ENCODE results near the gene CTCFL.

DNA sequence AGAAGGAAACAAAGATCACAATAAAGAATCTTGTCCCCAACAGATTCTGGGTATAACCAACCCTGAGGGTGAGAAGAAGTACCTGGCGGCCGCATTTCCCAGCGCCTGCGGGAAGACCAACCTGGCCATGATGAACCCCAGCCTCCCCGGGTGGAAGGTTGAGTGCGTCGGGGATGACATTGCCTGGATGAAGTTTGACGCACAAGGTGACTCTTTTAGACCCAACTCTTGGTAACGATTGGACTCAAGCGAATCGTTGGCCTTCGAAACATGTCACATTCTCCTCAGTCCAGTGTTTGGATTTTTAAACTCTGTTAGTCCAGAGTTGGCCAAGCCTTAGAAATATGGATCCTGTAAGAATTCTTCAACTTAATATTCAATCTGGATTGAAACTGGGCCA is 38.6 kb upstream of the CTCFL start:
- TF ChIP-seq, protein P1, sequence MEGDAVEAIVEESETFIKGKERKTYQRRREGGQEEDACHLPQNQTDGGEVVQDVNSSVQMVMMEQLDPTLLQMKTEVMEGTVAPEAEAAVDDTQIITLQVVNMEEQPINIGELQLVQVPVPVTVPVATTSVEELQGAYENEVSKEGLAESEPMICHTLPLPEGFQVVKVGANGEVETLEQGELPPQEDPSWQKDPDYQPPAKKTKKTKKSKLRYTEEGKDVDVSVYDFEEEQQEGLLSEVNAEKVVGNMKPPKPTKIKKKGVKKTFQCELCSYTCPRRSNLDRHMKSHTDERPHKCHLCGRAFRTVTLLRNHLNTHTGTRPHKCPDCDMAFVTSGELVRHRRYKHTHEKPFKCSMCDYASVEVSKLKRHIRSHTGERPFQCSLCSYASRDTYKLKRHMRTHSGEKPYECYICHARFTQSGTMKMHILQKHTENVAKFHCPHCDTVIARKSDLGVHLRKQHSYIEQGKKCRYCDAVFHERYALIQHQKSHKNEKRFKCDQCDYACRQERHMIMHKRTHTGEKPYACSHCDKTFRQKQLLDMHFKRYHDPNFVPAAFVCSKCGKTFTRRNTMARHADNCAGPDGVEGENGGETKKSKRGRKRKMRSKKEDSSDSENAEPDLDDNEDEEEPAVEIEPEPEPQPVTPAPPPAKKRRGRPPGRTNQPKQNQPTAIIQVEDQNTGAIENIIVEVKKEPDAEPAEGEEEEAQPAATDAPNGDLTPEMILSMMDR (IDR thresholded peaks at IDR 0.05): no peak
- no peak for TF ChIP-seq POLR2A (IDR thresholded peaks at IDR 0.05)

Measured in lower leg skin (tissue), 3 donors.